ENCODE results near the gene SMIM15.

DNA sequence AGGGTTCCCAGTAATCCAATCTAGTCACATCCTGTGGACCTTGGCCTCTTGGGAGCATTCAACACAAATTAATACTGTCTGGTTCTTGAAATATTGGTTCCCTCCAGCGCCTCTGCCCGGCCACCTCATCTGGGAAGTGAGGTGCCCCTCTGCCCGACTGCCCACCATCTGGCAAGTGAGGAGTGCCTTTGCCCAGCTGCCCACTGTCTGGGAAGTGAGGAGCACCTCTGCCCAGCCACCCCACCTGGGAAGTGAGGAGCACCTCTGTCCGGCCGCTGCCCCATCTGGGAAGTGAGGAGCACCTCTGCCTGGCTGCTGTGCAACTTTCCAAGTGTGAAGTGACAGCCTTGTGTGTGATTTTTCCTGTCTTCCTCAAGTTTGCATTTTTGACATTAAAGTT is 42.7 kb upstream of the SMIM15 start:
- TF ChIP-seq E2F1 (CRISPR knock-in tag; IDR thresholded peaks at IDR 0.05): no peak
- TF ChIP-seq, protein P1, sequence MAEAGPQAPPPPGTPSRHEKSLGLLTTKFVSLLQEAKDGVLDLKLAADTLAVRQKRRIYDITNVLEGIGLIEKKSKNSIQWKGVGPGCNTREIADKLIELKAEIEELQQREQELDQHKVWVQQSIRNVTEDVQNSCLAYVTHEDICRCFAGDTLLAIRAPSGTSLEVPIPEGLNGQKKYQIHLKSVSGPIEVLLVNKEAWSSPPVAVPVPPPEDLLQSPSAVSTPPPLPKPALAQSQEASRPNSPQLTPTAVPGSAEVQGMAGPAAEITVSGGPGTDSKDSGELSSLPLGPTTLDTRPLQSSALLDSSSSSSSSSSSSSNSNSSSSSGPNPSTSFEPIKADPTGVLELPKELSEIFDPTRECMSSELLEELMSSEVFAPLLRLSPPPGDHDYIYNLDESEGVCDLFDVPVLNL (CRISPR knock-in tag; IDR thresholded peaks at IDR 0.05; ENCODE audit: borderline replicate concordance, low read depth): no peak
- TF ChIP-seq, protein P2, sequence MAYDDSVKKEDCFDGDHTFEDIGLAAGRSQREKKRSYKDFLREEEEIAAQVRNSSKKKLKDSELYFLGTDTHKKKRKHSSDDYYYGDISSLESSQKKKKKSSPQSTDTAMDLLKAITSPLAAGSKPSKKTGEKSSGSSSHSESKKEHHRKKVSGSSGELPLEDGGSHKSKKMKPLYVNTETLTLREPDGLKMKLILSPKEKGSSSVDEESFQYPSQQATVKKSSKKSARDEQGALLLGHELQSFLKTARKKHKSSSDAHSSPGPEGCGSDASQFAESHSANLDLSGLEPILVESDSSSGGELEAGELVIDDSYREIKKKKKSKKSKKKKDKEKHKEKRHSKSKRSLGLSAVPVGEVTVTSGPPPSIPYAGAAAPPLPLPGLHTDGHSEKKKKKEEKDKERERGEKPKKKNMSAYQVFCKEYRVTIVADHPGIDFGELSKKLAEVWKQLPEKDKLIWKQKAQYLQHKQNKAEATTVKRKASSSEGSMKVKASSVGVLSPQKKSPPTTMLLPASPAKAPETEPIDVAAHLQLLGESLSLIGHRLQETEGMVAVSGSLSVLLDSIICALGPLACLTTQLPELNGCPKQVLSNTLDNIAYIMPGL (CRISPR knock-in tag; IDR thresholded peaks at IDR 0.05): no peak
- TF ChIP-seq, protein P3, sequence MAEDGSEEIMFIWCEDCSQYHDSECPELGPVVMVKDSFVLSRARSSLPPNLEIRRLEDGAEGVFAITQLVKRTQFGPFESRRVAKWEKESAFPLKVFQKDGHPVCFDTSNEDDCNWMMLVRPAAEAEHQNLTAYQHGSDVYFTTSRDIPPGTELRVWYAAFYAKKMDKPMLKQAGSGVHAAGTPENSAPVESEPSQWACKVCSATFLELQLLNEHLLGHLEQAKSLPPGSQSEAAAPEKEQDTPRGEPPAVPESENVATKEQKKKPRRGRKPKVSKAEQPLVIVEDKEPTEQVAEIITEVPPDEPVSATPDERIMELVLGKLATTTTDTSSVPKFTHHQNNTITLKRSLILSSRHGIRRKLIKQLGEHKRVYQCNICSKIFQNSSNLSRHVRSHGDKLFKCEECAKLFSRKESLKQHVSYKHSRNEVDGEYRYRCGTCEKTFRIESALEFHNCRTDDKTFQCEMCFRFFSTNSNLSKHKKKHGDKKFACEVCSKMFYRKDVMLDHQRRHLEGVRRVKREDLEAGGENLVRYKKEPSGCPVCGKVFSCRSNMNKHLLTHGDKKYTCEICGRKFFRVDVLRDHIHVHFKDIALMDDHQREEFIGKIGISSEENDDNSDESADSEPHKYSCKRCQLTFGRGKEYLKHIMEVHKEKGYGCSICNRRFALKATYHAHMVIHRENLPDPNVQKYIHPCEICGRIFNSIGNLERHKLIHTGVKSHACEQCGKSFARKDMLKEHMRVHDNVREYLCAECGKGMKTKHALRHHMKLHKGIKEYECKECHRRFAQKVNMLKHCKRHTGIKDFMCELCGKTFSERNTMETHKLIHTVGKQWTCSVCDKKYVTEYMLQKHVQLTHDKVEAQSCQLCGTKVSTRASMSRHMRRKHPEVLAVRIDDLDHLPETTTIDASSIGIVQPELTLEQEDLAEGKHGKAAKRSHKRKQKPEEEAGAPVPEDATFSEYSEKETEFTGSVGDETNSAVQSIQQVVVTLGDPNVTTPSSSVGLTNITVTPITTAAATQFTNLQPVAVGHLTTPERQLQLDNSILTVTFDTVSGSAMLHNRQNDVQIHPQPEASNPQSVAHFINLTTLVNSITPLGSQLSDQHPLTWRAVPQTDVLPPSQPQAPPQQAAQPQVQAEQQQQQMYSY (CRISPR knock-in tag; IDR thresholded peaks at IDR 0.05): no peak
- no peak for TF ChIP-seq CTCF (IDR thresholded peaks at IDR 0.05)
- no peak for TF ChIP-seq IRF1 (CRISPR knock-in tag; IDR thresholded peaks at IDR 0.05)
- no peak for TF ChIP-seq ATF2 (CRISPR knock-in tag; IDR thresholded peaks at IDR 0.05; ENCODE audit: borderline replicate concordance, low read depth)
- no peak for TF ChIP-seq RORB (CRISPR knock-in tag; IDR thresholded peaks at IDR 0.05)
- no peak for TF ChIP-seq SP1 (CRISPR knock-in tag; conservative IDR thresholded peaks at IDR 0.05)
- TF ChIP-seq, protein P4, sequence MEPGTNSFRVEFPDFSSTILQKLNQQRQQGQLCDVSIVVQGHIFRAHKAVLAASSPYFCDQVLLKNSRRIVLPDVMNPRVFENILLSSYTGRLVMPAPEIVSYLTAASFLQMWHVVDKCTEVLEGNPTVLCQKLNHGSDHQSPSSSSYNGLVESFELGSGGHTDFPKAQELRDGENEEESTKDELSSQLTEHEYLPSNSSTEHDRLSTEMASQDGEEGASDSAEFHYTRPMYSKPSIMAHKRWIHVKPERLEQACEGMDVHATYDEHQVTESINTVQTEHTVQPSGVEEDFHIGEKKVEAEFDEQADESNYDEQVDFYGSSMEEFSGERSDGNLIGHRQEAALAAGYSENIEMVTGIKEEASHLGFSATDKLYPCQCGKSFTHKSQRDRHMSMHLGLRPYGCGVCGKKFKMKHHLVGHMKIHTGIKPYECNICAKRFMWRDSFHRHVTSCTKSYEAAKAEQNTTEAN (CRISPR knock-in tag; IDR thresholded peaks at IDR 0.05): no peak
- TF ChIP-seq, protein P5, sequence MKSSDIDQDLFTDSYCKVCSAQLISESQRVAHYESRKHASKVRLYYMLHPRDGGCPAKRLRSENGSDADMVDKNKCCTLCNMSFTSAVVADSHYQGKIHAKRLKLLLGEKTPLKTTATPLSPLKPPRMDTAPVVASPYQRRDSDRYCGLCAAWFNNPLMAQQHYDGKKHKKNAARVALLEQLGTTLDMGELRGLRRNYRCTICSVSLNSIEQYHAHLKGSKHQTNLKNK (CRISPR knock-in tag; IDR thresholded peaks at IDR 0.05): no peak

Data from WTC11 (cell line).